HG03175 (cell line): ENCODE data around the gene MTMR6.
A peak's percentile ranks its signal among the peaks of the same experiment; 100 is the strongest.

ENCODE experiments used
- ATAC-seq: cut with Tn5 transposase; IDR thresholded peaks from one replicate; pipeline ENCODE4 v1.9.1; 2021; ENCODE audit warnings: mild to moderate bottlenecking, moderate library complexity; ENCODE audit not compliant: unreplicated experiment

The MTMR6 gene

DNA sequence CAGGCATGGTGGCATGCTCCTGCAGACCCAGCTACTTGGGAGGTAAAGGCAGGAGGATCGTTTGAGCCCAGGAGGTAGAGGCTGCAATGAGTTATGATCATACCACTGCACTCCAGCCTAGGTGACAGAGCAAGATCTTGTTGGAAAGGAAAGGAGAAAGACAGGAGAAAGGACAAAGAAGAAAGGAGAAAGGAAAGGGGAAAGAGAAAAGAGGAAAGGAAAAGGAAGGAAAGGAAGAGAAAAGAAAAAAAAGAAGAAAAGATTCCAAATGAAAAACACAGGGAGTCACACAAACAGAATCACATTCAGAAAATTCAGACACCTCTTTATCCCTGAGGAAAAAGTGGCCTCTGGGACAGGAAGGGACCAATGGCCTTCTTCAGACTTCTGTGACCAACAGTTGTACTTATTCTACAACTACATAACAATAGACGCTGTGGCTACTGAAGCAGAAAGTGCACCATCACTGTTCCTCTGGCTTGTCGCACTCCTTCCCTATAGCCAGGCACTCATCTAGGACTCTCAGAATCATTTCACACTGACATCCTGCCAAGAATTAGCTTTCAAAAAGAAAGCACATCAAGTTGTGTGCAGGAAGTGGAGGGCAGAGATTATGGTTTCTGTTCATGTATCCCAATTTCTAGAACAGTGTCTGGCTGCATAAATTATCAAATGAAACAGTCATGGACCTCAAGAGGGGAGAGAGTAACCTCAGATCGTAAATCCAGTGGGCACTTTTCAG lies 5.9 kb downstream of the MTMR6 start:
- ATAC-seq: peak; percentile 73

DNA sequence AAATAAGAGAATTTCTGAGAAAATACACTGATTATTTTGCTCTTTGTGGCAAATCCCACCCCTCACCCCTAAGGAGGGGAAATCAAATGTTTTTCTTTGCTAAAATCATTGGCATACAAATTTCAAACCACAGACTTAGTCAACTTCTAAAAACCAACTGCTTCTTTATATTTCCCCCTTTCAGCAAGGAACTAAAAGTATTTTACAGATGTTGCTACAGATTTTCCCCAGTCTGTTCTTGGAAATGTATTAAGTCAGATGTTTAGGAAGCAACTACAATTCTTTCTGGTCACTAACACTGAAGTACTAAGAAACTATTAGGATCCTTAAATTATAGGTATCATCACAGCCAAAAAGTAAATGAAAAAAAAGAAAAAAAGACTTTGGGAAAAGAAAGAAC lies 6.9 kb downstream of the MTMR6 start:
- ATAC-seq: no peak

DNA sequence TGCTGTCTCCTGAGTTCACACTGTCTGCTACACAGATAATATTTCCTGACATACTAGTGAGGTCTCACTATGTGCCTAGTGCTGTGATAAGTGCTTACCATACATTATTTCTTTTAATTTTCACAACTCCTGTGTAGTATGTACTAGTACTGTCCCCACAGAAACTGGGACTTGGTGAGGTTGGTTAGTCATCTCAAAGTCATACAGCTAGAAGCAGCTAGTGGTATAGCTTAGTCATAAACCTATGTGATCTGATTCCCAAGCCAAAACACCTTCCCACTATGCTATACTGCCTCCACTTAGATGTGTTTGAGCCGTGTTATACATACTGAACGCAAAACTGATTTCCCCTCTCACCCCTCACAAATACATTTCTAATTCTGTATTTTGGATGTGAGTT lies 10.5 kb downstream of the MTMR6 start:
- ATAC-seq: no peak

DNA sequence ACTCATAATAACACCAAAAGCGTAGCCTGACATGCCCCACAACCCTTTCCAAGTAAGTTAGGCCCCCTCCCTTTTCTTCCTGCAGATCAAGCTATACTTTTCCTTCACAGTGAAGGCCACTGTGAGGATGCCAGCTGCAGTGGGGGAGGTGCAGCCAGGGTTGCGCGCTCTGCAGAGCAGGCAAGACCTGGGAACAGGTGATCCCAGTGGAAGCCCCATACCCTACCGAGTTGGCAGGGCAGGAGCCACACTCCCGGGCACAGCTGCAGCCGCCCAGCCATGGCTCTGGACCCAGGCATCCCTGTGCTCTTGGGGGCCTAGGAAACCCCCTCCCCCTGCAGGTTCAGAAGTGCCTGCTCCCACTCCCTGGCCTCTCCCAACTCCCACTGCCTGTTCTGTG lies 18.7 kb downstream of the MTMR6 start:
- no peak for ATAC-seq

DNA sequence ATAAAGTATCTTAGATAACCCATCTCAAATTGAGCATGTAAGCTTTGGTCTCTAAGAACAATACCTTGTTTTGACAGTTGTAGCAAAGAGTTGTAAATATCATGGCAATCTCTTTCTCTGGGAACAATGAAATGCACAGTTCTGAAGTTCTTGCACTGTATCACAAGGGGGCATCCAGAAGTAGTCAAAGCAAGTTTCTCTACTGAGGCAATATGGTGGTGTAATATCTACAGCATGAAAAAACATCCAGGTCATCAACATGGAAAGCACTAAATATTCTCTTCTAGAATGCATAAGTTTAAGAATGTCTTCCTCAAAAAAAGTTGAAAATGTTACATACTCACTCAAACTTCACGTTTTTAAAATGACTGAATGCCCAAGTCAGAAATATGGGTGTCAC lies 19.6 kb downstream of the MTMR6 start:
- no peak for ATAC-seq

DNA sequence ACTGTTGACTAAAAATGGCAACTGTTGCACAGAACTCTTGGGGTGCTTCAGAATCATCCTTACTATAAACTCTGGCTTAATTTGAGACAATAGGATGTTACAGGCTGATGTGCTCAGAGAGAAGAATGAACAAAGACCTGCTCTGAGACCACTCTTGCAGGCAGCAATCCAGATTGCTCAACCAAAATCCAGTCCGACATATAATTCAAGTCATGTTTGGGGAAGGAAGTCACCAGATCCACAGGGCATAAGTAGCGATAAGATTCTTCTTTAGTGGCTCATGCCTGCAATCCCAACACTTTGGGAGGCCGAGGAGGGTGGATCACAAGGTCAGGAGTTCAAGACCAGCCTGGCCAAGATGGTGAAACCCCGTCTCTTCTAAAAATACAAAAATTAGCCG lies 20.6 kb downstream of the MTMR6 start:
- no peak for ATAC-seq

DNA sequence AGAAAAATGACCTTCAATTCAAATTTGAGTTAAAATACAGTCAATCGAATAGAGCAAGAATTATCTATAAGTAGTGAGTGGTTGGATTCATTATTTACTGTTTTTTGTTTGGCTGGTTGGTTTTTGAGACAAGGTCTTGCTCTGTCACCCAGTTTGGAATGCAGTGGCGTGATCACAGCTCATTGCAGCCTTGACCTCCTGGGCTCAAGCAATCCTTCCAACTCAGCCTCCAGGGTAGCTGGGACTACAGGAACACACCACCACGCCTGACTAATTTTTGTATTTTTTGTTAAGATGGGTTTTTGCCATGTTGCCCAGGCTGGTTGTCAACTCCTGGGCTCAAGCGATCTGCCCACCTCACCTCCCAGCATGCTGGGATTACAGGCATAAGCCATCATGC lies 25.0 kb downstream of the MTMR6 start:
- no peak for ATAC-seq

DNA sequence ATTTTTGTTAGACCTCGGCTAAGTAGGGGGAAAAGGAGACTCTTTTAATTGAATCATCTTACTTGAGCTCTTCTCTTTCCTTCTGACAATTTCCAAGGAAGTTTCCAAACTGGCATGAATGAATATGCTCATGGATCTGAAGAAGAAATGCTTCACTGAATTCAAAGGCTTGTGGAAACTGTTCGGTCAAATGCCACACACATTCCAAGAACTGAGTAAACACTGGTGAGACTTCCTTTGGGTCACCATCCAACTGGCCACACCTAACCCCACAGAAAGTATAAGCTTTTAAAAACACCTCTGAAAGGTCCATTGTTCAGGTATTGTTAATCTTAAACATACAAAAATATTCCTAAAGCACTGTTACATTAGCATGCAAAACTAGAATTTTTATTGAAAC lies 33.6 kb downstream of the MTMR6 start:
- no peak for ATAC-seq

DNA sequence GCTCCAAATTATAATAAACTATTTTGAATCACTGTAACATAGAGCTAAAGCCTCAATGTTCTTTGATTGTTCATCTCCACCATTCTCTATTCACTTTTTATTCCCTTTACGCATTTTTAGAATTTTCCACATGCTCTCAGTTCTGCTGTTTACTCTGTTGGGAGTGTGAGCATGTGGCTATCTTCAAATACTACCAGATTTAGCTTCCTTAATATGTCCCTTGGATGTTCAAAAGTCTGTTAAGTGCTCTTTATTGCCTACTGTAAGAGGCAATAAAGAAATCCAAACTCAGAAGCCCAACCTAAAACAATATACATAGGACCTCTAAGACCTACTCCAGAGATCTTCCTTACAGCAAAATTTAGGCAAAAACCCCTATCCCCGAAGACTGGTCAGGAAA lies 34.5 kb downstream of the MTMR6 start:
- no peak for ATAC-seq

DNA sequence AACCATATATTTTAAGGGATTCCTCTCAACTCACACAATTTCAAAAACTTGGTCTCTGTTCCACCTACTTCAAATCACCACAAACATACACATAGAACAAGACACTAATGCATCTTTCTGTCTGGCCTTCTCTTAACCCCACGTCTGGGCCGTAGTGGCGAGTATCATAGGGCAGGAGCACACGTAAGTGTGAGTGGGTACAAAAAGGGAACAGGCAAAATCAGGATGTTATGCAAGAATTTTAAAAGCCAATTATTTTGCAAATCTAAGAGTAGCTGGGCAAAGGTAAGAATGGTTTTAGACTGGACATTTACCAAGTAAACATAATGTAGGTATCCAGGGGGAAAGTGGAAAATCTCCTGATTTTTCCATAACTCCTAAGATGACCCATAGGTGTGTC lies 35.1 kb downstream of the MTMR6 start:
- ATAC-seq: no peak

DNA sequence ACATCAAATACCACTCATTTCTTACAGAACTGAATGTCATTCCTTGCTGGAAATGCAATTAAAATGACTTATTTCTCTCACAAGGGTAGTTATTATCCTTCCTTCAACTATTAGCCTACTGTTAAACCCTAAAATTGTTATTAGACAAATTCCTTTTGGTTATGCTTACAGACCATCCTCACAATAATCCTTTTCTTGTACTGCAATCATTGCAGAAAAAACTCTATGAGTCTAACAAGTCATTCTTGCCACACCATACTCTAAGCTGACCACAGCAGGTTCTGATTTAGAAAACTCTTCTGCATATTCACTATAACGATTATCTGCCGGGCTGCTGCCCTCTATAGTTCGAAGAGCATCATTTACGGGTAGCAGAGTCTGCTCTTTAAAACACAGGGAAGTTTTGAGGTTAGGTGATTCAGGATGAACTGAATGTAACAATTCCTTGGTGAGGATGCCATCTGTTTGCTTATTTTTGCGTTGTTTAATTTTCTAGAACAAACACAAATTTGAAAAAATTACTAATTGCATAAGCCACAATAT lies 38.2 kb downstream of the MTMR6 start:
- peak; percentile 62 for ATAC-seq

DNA sequence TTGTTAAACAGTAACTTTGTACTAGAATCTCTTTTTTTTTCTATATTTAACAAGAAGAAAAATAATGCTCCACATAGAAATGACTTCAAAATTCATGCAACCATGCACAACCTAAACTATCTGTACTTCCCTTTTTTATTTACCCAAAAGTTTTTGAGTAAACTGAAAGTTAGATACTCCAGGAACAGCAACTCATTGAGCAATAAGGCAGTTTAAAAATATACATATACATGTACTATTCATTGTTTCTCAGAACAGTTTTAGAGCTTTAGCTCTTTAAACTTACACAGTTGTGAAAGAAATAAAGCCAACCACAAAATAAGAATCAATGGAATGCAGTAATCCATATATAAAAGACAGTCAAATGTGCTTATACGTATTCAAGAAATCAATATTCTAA lies 39.2 kb downstream of the MTMR6 start:
- no peak for ATAC-seq

DNA sequence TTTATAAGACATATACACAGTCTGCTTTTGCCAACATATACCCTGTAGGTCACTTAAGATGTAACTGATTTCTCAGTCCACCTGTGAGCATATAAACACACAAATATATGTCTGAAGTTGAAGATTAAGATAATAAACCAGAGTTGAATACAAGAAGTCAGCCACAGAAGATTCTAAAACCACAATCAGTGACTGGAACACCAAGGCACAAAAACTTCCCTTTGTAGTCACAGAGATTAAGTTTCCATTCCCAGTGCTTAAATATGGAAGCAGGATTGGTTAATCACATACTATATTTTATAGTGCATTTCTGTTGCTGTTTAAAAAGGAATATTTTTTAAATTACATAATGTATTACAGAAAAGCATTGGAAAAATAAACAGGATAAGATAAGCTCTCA lies 39.9 kb downstream of the MTMR6 start:
- ATAC-seq: no peak

DNA sequence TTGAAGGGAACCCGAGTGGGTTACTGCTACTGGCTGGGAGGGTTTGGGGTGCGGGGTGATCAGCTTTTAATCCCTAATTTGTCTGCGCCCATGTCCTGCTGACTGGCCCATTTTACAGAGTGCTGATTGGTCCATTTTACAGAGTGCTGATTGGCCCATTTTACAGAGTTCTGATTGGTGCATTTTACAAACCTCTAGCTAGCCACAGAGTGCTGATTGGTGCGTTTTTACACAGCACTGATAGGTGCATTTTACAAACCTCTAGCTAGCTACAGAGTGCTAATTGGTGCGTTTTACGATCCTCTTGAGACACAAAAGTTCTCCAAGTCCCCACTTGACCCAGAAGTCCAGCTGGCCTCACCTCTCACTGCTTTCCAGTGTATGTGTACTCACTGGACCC lies 43.2 kb downstream of the MTMR6 start:
- ATAC-seq: no peak

DNA sequence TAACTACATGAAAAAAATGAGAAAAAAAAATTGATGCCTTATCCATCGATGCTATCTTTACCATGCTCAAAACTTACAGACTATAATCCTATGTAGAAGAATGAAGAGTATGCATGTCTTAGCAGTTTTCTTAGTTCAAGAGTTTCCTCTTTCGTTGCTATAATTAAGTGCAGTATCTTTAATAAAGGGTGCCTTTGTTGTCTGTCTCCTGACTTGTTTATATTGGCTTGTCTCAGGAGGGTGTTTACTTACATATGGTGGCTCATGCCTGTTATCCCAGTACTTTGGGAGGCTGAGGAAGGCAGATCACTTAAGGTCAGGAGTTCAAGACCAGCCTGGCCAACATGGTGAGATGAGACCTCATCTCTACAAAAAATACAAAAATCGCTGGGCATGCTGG lies 44.3 kb downstream of the MTMR6 start:
- no peak for ATAC-seq

DNA sequence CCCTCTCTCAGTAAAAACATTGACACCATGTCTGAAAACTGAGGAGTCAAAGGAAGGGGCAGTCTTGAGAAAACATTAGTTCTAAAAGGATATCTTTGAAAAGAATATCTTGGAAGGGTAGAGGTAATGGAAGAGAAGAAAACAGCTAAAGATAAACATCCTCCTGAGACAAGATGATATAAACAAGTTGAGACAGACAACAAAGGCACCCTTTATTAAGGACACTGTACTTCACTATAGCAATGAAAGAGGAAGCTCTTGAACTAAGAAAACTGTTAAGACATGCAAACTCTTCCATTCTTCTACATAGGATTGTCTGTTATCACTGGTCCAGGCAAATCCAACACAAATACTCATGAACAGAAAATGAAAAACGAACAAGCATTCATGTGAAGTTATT lies 46.3 kb downstream of the MTMR6 start:
- no peak for ATAC-seq

DNA sequence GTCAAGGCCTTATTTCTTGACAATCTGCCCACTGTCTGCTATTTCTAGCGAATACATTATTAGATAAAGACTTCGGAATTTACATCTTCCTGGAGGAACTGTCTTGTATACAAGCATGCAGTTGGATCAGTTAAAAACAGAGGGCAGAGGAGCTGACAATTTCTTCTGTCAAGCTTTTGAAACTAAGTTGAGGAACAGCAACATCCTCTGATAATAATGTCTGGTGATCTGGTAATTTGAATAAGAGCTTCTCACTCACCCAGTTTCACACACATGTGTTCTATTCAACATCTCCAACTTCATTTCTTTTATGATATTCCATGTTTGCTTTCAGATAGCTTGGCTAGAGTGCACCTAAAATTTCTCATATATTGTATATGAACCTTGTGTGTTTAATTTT lies 50.2 kb downstream of the MTMR6 start:
- ATAC-seq: no peak

DNA sequence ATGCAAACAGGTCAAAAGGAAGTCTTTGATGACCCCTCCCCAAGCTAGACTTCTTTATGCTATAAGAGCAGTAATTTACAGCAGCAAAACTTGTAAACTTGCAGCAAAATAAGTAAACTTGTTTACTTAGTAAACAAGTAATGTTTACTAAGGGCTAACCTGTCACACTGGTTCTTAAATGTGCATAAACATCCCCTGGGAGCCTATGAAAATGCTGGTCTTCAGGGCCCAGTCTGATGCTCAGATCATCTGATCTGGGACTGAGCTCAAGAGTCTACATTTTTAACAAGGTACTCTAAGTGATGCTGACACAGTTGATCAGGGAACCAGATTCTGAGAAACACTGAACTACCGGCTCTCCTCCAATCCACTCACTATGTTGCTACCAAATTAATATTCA lies 53.4 kb downstream of the MTMR6 start:
- no peak for ATAC-seq

DNA sequence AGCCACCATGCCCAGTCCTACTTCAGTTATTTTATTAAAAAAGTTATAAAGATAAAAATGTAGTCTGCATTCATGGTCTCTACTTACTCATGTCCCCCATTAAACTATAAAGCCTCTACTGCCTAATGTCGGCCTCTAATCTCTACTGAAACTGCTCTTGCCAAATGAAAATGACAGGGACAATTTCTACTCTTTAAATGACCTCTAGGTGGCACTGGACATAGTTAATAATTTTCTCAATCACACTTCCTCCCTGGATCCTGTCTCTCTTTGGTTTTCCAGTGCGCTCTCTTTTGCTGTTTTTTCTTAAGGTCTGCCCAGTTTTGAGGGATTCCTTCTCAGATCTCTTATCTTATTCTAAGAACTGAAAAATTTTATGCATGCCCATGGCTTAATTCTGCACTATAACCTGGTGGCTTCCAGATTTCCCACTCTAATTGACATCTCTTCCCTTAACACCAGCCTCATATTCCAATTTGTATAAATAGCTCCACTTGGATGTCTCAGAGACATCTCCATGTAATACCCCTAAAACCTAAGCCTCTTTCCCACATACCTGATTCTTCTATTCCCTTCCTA lies 54.3 kb downstream of the MTMR6 start:
- peak; percentile 63 for ATAC-seq

DNA sequence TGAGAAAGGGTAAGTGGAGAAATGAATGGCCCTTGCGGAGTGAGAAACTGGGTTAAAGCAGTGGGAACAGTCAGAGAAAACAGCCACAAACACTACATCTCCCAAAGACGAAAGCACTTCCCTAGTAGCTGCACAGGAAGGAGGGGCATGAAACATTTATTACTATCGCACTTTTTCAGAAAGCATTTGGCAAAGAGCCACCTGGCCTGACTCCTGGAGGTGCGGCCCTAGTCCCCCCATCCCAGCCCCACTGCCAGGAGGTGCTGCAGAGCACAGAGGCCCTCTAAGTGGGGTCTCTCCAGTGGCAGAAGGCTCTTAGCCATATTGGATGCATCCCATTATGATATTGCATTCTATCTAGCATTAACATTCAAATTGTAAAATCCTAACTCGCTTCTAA lies 55.8 kb downstream of the MTMR6 start:
- ATAC-seq: no peak

DNA sequence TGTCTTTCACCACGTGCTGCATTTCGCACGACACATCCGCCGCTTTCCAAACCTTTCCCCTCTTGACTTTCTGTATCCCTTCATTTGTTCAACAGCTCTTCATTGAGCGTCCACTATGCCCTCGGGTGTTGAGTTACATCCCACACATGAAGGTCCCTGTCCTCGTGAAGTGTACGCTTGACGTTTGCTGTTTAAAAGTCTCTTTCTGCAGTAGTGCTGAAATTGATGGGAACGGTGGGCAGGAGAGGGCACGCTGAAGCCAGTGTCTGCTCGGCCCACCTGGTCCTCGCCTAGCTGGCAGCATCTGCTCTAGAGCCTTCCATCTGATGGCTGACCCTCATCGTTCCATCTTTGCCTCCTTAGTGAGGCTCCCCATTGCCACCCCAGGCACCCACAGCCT lies 59.6 kb downstream of the MTMR6 start:
- ATAC-seq: no peak

DNA sequence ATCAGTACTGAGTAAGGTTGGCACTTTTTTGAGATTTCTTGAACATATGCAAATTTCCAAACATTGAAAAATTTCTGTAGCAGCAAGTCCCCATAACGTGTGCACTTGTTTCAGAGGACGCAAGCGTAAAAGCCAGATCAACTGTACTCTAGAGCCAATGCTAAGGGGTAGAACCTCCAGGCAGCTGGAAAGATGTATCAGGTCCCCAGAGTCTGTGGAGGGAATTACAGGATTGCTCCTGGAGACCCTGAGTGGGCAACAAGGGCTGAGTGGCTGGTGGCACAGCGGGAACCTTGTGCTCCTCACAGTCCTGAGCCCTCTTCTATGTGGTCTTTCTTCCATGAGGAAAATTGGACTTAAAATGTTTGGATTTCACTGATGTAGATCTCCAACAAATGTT lies 61.3 kb downstream of the MTMR6 start:
- ATAC-seq: no peak

DNA sequence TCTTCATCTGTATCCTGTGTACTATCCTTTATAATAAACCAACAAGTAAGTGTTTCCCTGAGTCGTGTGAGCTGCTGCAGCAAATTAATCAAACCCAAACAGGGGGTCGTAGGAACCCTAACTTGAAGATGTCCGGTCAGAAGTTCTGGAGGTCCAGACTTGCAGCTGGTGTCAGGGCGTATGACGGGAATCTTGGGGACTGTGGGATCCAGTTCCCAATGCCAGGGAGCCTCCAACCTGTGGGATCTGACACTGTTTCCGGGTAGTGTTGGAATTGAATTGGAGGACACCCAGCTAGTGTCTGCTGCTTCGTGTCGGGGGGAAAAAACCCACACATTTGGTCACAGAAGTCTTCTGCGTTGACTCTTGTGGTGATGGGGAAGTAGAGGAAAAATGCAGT lies 63.1 kb downstream of the MTMR6 start:
- ATAC-seq: no peak
